Measurements from ENCODE around the gene KIAA0040.
A peak's percentile ranks its signal among the peaks of the same experiment; 100 is the strongest.

GRCh38 chr1:175152006-175152652 lies 40.4 kb downstream of the KIAA0040 start:
- no peak for TF ChIP-seq POLR2AphosphoS5 (IDR thresholded peaks at IDR 0.05)
- TF ChIP-seq, protein P1, sequence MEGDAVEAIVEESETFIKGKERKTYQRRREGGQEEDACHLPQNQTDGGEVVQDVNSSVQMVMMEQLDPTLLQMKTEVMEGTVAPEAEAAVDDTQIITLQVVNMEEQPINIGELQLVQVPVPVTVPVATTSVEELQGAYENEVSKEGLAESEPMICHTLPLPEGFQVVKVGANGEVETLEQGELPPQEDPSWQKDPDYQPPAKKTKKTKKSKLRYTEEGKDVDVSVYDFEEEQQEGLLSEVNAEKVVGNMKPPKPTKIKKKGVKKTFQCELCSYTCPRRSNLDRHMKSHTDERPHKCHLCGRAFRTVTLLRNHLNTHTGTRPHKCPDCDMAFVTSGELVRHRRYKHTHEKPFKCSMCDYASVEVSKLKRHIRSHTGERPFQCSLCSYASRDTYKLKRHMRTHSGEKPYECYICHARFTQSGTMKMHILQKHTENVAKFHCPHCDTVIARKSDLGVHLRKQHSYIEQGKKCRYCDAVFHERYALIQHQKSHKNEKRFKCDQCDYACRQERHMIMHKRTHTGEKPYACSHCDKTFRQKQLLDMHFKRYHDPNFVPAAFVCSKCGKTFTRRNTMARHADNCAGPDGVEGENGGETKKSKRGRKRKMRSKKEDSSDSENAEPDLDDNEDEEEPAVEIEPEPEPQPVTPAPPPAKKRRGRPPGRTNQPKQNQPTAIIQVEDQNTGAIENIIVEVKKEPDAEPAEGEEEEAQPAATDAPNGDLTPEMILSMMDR (IDR thresholded peaks at IDR 0.05) = peak; percentile 62 to 79
- no peak for TF ChIP-seq POLR2A (IDR thresholded peaks at IDR 0.05)
